ENCODE measurements around the gene MED4.

The MED4 gene

DNA sequence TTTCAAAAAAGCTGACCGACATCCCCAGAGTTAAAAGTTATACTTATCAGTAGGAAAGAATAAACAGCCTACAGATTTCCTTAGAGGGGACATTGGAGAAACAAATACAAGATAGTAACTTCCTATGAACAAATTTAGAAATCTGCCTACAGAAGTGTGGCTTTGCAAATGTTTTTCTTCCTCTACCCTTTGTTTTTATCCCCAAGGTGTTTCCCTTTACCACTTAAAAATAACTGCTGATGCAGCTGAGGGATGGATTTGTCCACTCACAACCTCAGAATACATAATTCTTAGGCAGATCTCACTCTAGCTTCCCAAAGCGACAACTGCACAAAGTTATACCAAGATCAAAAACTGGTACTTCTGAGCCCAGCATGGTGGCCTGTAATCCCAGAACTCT lies 20.9 kb downstream of the MED4 start:
- TF ChIP-seq CTCF (conservative IDR thresholded peaks at IDR 0.05; ENCODE audit: control insufficient read depth, insufficient read depth, low read depth, low read length): no peak
- DNase-seq (ENCODE audit: low read depth): no peak
- H3K4me3 ChIP-seq (ENCODE audit: control insufficient read depth, low read depth, low read length): no peak overlapping the region

GRCh38 chr13:48072787-48073186 lies 22.1 kb downstream of the MED4 start:
- DNase-seq (ENCODE audit: low read depth): no peak
- no peak for TF ChIP-seq CTCF (conservative IDR thresholded peaks at IDR 0.05; ENCODE audit: control insufficient read depth, insufficient read depth, low read depth, low read length)
- no peak overlapping the region for H3K4me3 ChIP-seq (ENCODE audit: control insufficient read depth, low read depth, low read length)

- DNase-seq (ENCODE audit: low read depth): peak; percentile 28
- TF ChIP-seq CTCF (conservative IDR thresholded peaks at IDR 0.05; ENCODE audit: control insufficient read depth, insufficient read depth, low read depth, low read length): no peak
- no peak overlapping the region for H3K4me3 ChIP-seq (ENCODE audit: control insufficient read depth, low read depth, low read length)
Measured at GRCh38 chr13:48072304-48072703, 22.6 kb downstream of the MED4 start.

DNA sequence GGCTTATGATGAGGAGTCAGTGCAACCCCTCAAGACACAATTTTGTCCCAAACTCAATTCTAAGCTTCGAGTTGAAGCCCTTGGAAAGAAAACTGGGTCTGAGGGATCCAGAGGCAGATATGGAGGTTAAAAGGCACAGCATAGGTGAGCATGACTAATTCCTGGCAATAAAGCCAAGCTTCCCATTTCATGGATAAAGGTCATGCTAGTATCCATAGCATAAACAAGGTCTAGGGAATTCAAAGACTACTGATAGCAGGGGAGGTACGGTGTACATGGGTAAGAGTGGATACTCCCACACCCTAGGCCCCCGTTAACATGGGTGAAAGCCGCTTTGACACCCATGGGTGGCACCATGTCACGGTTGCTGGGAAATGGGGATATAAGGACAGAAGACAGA lies 24.0 kb downstream of the MED4 start:
- no peak for TF ChIP-seq CTCF (conservative IDR thresholded peaks at IDR 0.05; ENCODE audit: control insufficient read depth, insufficient read depth, low read depth, low read length)
- H3K4me3 ChIP-seq (ENCODE audit: control insufficient read depth, low read depth, low read length): no peak overlapping the region

GRCh38 chr13:48069573-48069972 lies 25.3 kb downstream of the MED4 start:
- peak; percentile 7 for DNase-seq (ENCODE audit: low read depth)
- TF ChIP-seq CTCF (conservative IDR thresholded peaks at IDR 0.05; ENCODE audit: control insufficient read depth, insufficient read depth, low read depth, low read length): no peak
- H3K4me3 ChIP-seq (ENCODE audit: control insufficient read depth, low read depth, low read length): no peak overlapping the region

More for the DNA sequence above, 24.0 kb downstream of the MED4 start:
- DNase-seq (ENCODE audit: low read depth): no peak

DNA sequence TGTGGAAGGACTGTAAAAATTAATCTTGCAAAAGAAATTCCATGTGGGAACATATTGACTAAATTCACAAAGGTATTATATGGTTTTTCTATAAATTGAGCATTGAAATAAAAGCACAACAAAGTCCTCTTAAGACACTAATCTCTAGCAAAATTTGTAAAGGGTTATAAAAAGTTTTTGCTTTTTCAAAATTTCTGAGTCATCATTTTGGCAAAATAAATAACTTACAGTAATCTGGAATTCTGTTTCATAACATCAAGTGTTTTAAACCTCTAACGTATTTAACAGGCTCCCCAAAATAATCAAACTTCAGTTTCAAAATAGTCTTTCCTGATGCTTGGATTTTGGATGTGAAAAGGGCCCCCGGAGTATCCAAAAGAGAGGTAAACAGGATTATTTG lies 26.0 kb downstream of the MED4 start:
- peak; percentile 6 for DNase-seq (ENCODE audit: low read depth)
- no peak for TF ChIP-seq CTCF (conservative IDR thresholded peaks at IDR 0.05; ENCODE audit: control insufficient read depth, insufficient read depth, low read depth, low read length)

DNA sequence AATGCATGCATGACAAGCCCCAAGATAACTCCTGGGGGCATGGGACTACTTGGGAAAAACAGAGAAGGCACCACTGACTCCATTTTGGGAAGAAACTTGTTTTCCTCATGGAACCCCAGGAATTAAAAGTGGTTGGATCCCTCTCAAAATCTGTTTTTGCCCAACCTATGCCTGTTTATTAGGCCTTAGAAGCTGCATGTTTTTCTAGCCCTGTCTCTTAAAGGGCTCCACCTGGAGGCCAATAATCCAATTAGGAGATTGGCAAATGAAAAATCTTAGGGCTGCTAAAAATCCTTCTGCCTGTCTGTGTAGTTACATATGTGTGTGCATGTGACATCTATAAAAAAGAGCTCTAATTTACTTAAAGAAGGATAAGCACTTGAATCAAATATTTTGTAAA lies 26.9 kb downstream of the MED4 start:
- TF ChIP-seq CTCF (conservative IDR thresholded peaks at IDR 0.05; ENCODE audit: control insufficient read depth, insufficient read depth, low read depth, low read length): no peak
- H3K4me3 ChIP-seq (ENCODE audit: control insufficient read depth, low read depth, low read length): no peak overlapping the region
- DNase-seq (ENCODE audit: low read depth): no peak

More for the DNA sequence above, 26.0 kb downstream of the MED4 start:
- H3K4me3 ChIP-seq (ENCODE audit: control insufficient read depth, low read depth, low read length): no peak overlapping the region
